HepG2 (cell line): ENCODE results near the gene ANKZF1.

Experiments used
- CTCF ChIP-seq: sonication (generic); formaldehyde crosslinking; IDR thresholded peaks from 2 replicates; pipeline ENCODE4 v1.5.0; 2020; ENCODE audit warnings: mild to moderate bottlenecking, missing genetic modification reagents, moderate library complexity
- GLI4 ChIP-seq: sonication (generic); formaldehyde crosslinking; IDR thresholded peaks from 2 replicates; pipeline ENCODE4 v1.5.1; 2020; ENCODE audit warnings: missing genetic modification reagents, mild to moderate bottlenecking, moderate library complexity, borderline replicate concordance
- PCBP1 ChIP-seq: fragments of 200-400 bp; formaldehyde crosslinking; IDR thresholded peaks from 2 replicates; pipeline ENCODE4 v1.6.1; 2017; ENCODE audit warnings: mild to moderate bottlenecking, low read depth, low read length, borderline replicate concordance
- RAD21 ChIP-seq: fragments of 450-650 bp; formaldehyde crosslinking; IDR thresholded peaks from 2 replicates; pipeline ENCODE4 v1.5.0; 2020; ENCODE audit warnings: mild to moderate bottlenecking
- RAD51 ChIP-seq: fragments of 450-650 bp; IDR thresholded peaks from 2 replicates; pipeline ENCODE4 v1.6.1; 2016; ENCODE audit warnings: borderline replicate concordance
- TCF12 ChIP-seq, 2 experiments: fragments of 450-650 bp in 1 of 2; sonication (generic) in 1 of 2; formaldehyde crosslinking in 1 of 2; IDR thresholded peaks; 2 replicates each; pipeline versions ENCODE4 v1.6.1 to v1.8.0; 2017 to 2022; ENCODE audit warnings: antibody characterized with exemption in 1 of 2, mild to moderate bottlenecking in 1 of 2, missing genetic modification reagents in 1 of 2, moderate library complexity in 1 of 2
- ZNF253 ChIP-seq: sonication (generic); formaldehyde crosslinking; IDR thresholded peaks from 2 replicates; pipeline ENCODE4 v1.8.0; 2022; ENCODE audit warnings: mild to moderate bottlenecking, missing genetic modification reagents, borderline replicate concordance
- ZNF350 ChIP-seq: sonication (generic); formaldehyde crosslinking; IDR thresholded peaks from 2 replicates; pipeline ENCODE4 v1.4.0; 2020; ENCODE audit warnings: mild to moderate bottlenecking, low read depth, missing genetic modification reagents, borderline replicate concordance
- ZNF354B ChIP-seq: sonication (generic); formaldehyde crosslinking; IDR thresholded peaks from 2 replicates; pipeline ENCODE4 v1.8.0; 2022; ENCODE audit warnings: mild to moderate bottlenecking, missing genetic modification reagents

- TF ChIP-seq ZNF350 (no peak), RAD21 (CRISPR knock-in tag) (no peak), TCF12 (IDR thresholded peaks at IDR 0.05) (no peak), TCF12 (CRISPR knock-in tag; IDR thresholded peaks at IDR 0.05) (no peak), GLI4 (CRISPR knock-in tag) (no peak), CTCF (no peak), ZNF354B (CRISPR knock-in tag) (no peak), ZNF253 (CRISPR knock-in tag) (no peak), RAD51 (no peak), PCBP1 (no peak)
Measured at GRCh38 chr2:219221957-219222518, 7.6 kb upstream of the ANKZF1 start.
